ENCODE results near the gene SVOPL. TPM values are rescaled to one million over a fixed set of nuclear protein-coding genes. Genes with fewer than 3 reads are reported as not detected.

Gene SVOPL
- polyA plus RNA-seq, 1 of the 3 experiments (the other 2 are of a cell fraction), result not detected

DNA sequence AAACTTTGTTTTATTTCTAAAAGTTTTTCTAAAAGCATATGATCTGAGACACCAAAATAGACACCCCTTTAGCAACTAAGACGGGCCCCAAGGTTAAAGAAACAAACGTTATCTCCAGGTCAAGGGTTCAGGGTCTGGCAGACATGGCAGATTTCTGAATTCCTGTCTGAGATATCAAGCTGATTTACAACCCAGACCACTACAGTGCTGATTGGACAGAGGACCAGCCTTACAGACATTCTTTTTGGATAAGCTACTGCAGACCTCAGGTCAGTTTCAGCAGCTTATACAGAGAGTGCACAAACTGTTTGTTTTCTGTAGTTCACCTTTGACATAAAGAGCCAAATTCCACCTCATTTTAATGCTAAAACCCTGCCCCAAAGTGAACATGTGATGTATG is 34.8 kb downstream of the SVOPL start:
- Histone ChIP-seq H3K9ac (no peak overlapping the region), H2AFZ (ENCODE audit: low read depth) (no peak overlapping the region), H3K9me2 (no peaks in the 10 kb centered on the region), H3K4me2 (no peak overlapping the region), H3K36me3 (replicated peaks in 1 of 2; ENCODE audit: control insufficient read depth in 1 of 2, insufficient read depth in 2 of 2, low read length in 1 of 2) (no peaks in the 10 kb centered on the region), H3K4me3 (ENCODE audit: low read depth in 2 of 2, low read length in 1 of 2) (no peak overlapping the region), H3K4me1 (ENCODE audit: control insufficient read depth in 1 of 2, insufficient read depth in 2 of 2, low read depth in 1 of 2, low read length in 1 of 2) (peaks cover 0 to 47% of the 10 kb centered on the region in 2 experiments; a peak in 2 of 4 replicates), H4K20me1 (ENCODE audit: insufficient read depth) (no peaks in the 10 kb centered on the region), H3K9me3 (no peaks in the 10 kb centered on the region), H3F3A (replicated peaks; ENCODE audit: insufficient read depth) (no peaks in the 10 kb centered on the region), H3K27me3 (ENCODE audit: insufficient read depth) (no peaks in the 10 kb centered on the region), H3K27ac (ENCODE audit: low read depth in 2 of 2, low read length in 1 of 2) (peak overlapping the region in 1 of 2 experiments; percentile 90; a peak in 2 of 4 replicates), H3K79me2 (ENCODE audit: insufficient read depth) (no peaks in the 10 kb centered on the region)
- POLR2A ChIA-PET, result no interaction called here
- peak; percentile 58 for DNase-seq
- CTCF ChIA-PET, result interaction anchor here (0.6 to 1.8 kb wide), 5 partner anchors 15 to 332 kb away, joined by 3 to 12 read pairs (median 3); no protein-coding TSS in a partner anchor
- WGBS (ENCODE audit: low lambda C conversion rate), result 5% methylated on average over 2 of the region's 2 CpGs
- TF ChIP-seq, protein P1, sequence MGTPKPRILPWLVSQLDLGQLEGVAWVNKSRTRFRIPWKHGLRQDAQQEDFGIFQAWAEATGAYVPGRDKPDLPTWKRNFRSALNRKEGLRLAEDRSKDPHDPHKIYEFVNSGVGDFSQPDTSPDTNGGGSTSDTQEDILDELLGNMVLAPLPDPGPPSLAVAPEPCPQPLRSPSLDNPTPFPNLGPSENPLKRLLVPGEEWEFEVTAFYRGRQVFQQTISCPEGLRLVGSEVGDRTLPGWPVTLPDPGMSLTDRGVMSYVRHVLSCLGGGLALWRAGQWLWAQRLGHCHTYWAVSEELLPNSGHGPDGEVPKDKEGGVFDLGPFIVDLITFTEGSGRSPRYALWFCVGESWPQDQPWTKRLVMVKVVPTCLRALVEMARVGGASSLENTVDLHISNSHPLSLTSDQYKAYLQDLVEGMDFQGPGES (IDR thresholded peaks at IDR 0.05; ENCODE audit: low read depth, low read length), result no peak
- peak; percentile 32; the same call in 1 of the 2 replicates for TF ChIP-seq FOXJ3 (CRISPR knock-in tag; IDR thresholded peaks at IDR 0.05)
- TF ChIP-seq, protein P2, sequence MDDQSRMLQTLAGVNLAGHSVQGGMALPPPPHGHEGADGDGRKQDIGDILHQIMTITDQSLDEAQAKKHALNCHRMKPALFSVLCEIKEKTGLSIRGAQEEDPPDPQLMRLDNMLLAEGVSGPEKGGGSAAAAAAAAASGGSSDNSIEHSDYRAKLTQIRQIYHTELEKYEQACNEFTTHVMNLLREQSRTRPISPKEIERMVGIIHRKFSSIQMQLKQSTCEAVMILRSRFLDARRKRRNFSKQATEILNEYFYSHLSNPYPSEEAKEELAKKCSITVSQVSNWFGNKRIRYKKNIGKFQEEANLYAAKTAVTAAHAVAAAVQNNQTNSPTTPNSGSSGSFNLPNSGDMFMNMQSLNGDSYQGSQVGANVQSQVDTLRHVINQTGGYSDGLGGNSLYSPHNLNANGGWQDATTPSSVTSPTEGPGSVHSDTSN (IDR thresholded peaks at IDR 0.05), result no peak
- TF ChIP-seq, protein P3, sequence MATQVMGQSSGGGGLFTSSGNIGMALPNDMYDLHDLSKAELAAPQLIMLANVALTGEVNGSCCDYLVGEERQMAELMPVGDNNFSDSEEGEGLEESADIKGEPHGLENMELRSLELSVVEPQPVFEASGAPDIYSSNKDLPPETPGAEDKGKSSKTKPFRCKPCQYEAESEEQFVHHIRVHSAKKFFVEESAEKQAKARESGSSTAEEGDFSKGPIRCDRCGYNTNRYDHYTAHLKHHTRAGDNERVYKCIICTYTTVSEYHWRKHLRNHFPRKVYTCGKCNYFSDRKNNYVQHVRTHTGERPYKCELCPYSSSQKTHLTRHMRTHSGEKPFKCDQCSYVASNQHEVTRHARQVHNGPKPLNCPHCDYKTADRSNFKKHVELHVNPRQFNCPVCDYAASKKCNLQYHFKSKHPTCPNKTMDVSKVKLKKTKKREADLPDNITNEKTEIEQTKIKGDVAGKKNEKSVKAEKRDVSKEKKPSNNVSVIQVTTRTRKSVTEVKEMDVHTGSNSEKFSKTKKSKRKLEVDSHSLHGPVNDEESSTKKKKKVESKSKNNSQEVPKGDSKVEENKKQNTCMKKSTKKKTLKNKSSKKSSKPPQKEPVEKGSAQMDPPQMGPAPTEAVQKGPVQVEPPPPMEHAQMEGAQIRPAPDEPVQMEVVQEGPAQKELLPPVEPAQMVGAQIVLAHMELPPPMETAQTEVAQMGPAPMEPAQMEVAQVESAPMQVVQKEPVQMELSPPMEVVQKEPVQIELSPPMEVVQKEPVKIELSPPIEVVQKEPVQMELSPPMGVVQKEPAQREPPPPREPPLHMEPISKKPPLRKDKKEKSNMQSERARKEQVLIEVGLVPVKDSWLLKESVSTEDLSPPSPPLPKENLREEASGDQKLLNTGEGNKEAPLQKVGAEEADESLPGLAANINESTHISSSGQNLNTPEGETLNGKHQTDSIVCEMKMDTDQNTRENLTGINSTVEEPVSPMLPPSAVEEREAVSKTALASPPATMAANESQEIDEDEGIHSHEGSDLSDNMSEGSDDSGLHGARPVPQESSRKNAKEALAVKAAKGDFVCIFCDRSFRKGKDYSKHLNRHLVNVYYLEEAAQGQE (IDR thresholded peaks at IDR 0.05; ENCODE audit: low read depth, low read length), result no peak
- no peak for TF ChIP-seq GABPA (IDR thresholded peaks at IDR 0.05; ENCODE audit: low read depth)
- no peak for TF ChIP-seq ELF1 (IDR thresholded peaks at IDR 0.05)
- TF ChIP-seq GATA2 (CRISPR knock-in tag; IDR thresholded peaks at IDR 0.05), result peak; percentile 80; the same call in 1 of the 2 replicates
- TF ChIP-seq EP300 (IDR thresholded peaks at IDR 0.05; ENCODE audit: borderline replicate concordance in 1 of 2, low read depth in 1 of 2, low read length in 1 of 2), result peak in 1 of 2 experiments; percentile 95; a peak in 2 of 4 replicates
- TF ChIP-seq RFX5 (IDR thresholded peaks at IDR 0.05; ENCODE audit: low read length), result no peak
- TF ChIP-seq JUND (IDR thresholded peaks at IDR 0.05), result no peak
- TF ChIP-seq, protein P4, sequence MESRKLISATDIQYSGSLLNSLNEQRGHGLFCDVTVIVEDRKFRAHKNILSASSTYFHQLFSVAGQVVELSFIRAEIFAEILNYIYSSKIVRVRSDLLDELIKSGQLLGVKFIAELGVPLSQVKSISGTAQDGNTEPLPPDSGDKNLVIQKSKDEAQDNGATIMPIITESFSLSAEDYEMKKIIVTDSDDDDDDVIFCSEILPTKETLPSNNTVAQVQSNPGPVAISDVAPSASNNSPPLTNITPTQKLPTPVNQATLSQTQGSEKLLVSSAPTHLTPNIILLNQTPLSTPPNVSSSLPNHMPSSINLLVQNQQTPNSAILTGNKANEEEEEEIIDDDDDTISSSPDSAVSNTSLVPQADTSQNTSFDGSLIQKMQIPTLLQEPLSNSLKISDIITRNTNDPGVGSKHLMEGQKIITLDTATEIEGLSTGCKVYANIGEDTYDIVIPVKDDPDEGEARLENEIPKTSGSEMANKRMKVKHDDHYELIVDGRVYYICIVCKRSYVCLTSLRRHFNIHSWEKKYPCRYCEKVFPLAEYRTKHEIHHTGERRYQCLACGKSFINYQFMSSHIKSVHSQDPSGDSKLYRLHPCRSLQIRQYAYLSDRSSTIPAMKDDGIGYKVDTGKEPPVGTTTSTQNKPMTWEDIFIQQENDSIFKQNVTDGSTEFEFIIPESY (IDR thresholded peaks at IDR 0.05; ENCODE audit: borderline replicate concordance, low read depth), result no peak
- no peak for TF ChIP-seq RXRA (IDR thresholded peaks at IDR 0.05; ENCODE audit: borderline replicate concordance, low read depth)
- no peak for TF ChIP-seq YY1 (IDR thresholded peaks at IDR 0.05; ENCODE audit: low read depth)
- no peak for TF ChIP-seq NRF1 (IDR thresholded peaks at IDR 0.05; ENCODE audit: low read depth, low read length)
- no peak for TF ChIP-seq NFIC (IDR thresholded peaks at IDR 0.05; ENCODE audit: borderline replicate concordance)
- TF ChIP-seq, protein P5, sequence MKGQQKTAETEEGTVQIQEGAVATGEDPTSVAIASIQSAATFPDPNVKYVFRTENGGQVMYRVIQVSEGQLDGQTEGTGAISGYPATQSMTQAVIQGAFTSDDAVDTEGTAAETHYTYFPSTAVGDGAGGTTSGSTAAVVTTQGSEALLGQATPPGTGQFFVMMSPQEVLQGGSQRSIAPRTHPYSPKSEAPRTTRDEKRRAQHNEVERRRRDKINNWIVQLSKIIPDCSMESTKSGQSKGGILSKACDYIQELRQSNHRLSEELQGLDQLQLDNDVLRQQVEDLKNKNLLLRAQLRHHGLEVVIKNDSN (IDR thresholded peaks at IDR 0.05; ENCODE audit: borderline replicate concordance, low read depth), result no peak
- no peak for TF ChIP-seq SMC3 (IDR thresholded peaks at IDR 0.05; ENCODE audit: low read depth, low read length)
- TF ChIP-seq, protein P6, sequence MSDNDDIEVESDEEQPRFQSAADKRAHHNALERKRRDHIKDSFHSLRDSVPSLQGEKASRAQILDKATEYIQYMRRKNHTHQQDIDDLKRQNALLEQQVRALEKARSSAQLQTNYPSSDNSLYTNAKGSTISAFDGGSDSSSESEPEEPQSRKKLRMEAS (IDR thresholded peaks at IDR 0.05; ENCODE audit: low read depth), result no peak
- TF ChIP-seq SIN3A (IDR thresholded peaks at IDR 0.05; ENCODE audit: borderline replicate concordance, low read depth, low read length), result no peak
- no peak for TF ChIP-seq EZH2phosphoT487 (IDR thresholded peaks at IDR 0.05; ENCODE audit: borderline replicate concordance, low read depth)
- TF ChIP-seq, protein P7, sequence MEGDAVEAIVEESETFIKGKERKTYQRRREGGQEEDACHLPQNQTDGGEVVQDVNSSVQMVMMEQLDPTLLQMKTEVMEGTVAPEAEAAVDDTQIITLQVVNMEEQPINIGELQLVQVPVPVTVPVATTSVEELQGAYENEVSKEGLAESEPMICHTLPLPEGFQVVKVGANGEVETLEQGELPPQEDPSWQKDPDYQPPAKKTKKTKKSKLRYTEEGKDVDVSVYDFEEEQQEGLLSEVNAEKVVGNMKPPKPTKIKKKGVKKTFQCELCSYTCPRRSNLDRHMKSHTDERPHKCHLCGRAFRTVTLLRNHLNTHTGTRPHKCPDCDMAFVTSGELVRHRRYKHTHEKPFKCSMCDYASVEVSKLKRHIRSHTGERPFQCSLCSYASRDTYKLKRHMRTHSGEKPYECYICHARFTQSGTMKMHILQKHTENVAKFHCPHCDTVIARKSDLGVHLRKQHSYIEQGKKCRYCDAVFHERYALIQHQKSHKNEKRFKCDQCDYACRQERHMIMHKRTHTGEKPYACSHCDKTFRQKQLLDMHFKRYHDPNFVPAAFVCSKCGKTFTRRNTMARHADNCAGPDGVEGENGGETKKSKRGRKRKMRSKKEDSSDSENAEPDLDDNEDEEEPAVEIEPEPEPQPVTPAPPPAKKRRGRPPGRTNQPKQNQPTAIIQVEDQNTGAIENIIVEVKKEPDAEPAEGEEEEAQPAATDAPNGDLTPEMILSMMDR (IDR thresholded peaks at IDR 0.05), result no peak
- peak; percentile 84 for TF ChIP-seq RCOR1 (IDR thresholded peaks at IDR 0.05; ENCODE audit: low read length)
- TF ChIP-seq TAF1 (IDR thresholded peaks at IDR 0.05; ENCODE audit: borderline replicate concordance, low read depth, low read length), result no peak
- no peak; the same call in 1 of the 2 replicates for TF ChIP-seq RAD21 (IDR thresholded peaks at IDR 0.05; ENCODE audit: low read length)
